Upper lobe of left lung (tissue), 6 donors: ENCODE results near the gene SLC29A1. TPM values are rescaled to one million over a fixed set of nuclear protein-coding genes. Genes with fewer than 3 reads are reported as not detected.

Experiments used
- ATAC-seq, 2 donors: fragments of 200-7000 bp; cut with Tn5 transposase; one replicate each; pipeline ENCODE4 v1.9.1; 2022; ENCODE audit warnings: mild to moderate bottlenecking in 2 of 2, moderate library complexity in 2 of 2; ENCODE audit not compliant: low FRiP score in 2 of 2
- DNase-seq, 2 donors: peaks; one replicate each; pipeline ENCODE4 v3.0.0-alpha.2; 2019 to 2020
- H3K27ac ChIP-seq, 4 donors: fragments of 200-600 bp; sonication (generic); one replicate each; pipeline ENCODE4 v1.5.1; 2016 to 2019
- H3K27me3 ChIP-seq, 4 donors: fragments of 200-600 bp; sonication (generic); one replicate each; pipeline ENCODE4 v1.5.1; 2017 to 2019
- H3K36me3 ChIP-seq, 4 donors: fragments of 200-600 bp; sonication (generic); one replicate each; pipeline ENCODE4 v1.5.1; 2016 to 2019
- H3K4me1 ChIP-seq, 4 donors: fragments of 200-600 bp; sonication (generic); one replicate each; pipeline ENCODE4 v1.5.1; 2018 to 2019
- H3K4me3 ChIP-seq, 4 donors: fragments of 200-600 bp; sonication (generic); one replicate each; pipeline ENCODE4 v1.5.1; 2017 to 2019; ENCODE audit warnings: mild to moderate bottlenecking in 2 of 4, moderate library complexity in 1 of 4
- H3K9me3 ChIP-seq, 4 donors: fragments of 200-600 bp; sonication (generic); one replicate each; pipeline ENCODE4 v1.5.1; 2018 to 2019
- CTCF ChIP-seq, 6 experiments: fragments of 450-650 bp in 4 of 6; fragments of 200-600 bp in 2 of 6; sonication (generic) in 2 of 6; IDR thresholded peaks; one replicate each; pipeline ENCODE4 v1.5.1; 2016 to 2019; ENCODE audit warnings: antibody characterized with exemption in 6 of 6
- EP300 ChIP-seq, 4 donors: sonication (generic); formaldehyde crosslinking; IDR thresholded peaks; one replicate each; pipeline ENCODE4 v1.5.1; 2017; ENCODE audit warnings: antibody characterized with exemption in 4 of 4, control low read depth in 2 of 4
- POLR2A ChIP-seq, 4 donors: fragments of 450-650 bp; IDR thresholded peaks; one replicate each; pipeline ENCODE4 v1.5.1; 2016 to 2017; ENCODE audit warnings: antibody characterized with exemption in 4 of 4, mild to moderate bottlenecking in 2 of 4
- POLR2AphosphoS5 ChIP-seq, 2 donors: sonication (generic); formaldehyde crosslinking; IDR thresholded peaks; one replicate each; pipeline ENCODE4 v1.5.1; 2017; ENCODE audit warnings: antibody characterized with exemption in 2 of 2
- WGBS, 2 donors: methylation state at CpG; one replicate each; pipeline ENCODE4 v1.1.5; 2017 to 2018; 5-methylcytosine and 5-hydroxymethylcytosine counted together
- total RNA-seq, 6 donors: library from RNA; depleted of rRNA in 4 of 6; stranded (reverse); fragments of >200 nt in 4 of 6; gene quantifications; one replicate each; pipeline versions ENCODE4 v1.1.0 to v1.2.1, GENCODE V29; 2016 to 2021
- donor health status: DM: no; HTN: no; CAD: no; lungs with moderate emphysema.
- donor health status: DM: no; HTN: yes; CAD: no; lungs with severe emphysema.

SLC29A1 gene
- total RNA-seq, 6 donors from 2014 or later: 38.3 to 93.2 (median 45.8) TPM

GRCh38 chr6:44258325-44258863, 35.0 kb downstream of the SLC29A1 start:
- ATAC-seq (no peak), DNase-seq (no peak)
- Histone ChIP-seq H3K27me3 (no peaks in the 10 kb centered on the region), H3K27ac (peak overlapping the region in 2 of 4 donors; percentile 85 to 90), H3K4me1 (peaks cover 22 to 37% (median 31%) of the 10 kb centered on the region in 4 donors), H3K9me3 (no peaks in the 10 kb centered on the region), H3K36me3 (peaks cover 11 to 51% (median 34%) of the 10 kb centered on the region in 4 donors), H3K4me3 (no peak overlapping the region)
- 95 to 96% methylated on average over 8 to 9 of the region's 9 CpGs for WGBS, 2 donors
- no peak for TF ChIP-seq CTCF (IDR thresholded peaks at IDR 0.05)

DNA sequence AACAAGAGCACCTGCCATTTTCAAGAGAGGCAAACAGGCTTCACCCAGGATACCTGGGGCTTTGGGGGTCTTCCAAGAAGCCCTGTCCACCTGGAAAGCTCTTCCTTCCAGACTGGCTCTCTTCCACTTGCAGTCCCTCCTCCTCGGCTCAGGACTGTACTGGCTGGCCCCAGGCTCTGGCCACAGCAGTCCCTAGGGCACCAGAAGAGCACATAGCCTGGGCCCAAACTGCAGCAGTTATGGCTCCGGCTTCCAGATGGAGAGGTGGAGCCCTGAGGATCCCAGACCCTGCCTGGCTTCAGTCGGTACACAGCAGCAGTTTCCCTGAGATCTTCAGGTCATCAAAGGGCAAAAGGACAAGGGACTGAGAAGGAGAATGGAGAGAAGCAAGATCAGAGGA, 35.5 kb downstream of the SLC29A1 start:
- Histone ChIP-seq H3K27me3 (no peaks in the 10 kb centered on the region), H3K36me3 (peaks cover 8 to 45% (median 29%) of the 10 kb centered on the region in 4 donors), H3K9me3 (no peaks in the 10 kb centered on the region), H3K27ac (no peak overlapping the region), H3K4me3 (no peak overlapping the region), H3K4me1 (peaks cover 27 to 42% (median 36%) of the 10 kb centered on the region in 4 donors)
- no peak for ATAC-seq
- 94 to 97% methylated on average over 2 to 3 of the region's 3 CpGs for WGBS, 2 donors
- TF ChIP-seq POLR2A (IDR thresholded peaks at IDR 0.05) (no peak), EP300 (IDR thresholded peaks at IDR 0.05) (no peak)
- DNase-seq: no peak

DNA sequence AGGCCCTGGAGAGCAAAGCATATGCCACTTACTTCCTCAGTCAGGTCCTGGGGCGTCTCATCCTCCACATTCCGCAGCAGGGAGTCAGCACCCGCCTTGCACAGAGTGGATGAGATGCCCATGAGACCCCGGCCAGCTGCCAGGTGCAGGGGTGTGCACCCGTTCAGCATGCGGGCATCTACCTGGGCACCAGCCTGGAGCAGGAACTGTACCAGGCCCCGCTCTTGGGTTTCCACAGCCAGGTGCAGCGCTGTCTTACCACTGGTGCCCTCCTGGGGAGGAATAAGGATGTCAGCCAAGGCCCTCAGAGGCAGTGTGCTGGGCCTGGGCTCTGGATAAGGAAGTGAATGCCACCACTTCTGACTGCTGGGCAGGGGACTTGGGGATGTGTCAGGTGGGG, 36.6 kb downstream of the SLC29A1 start:
- Histone ChIP-seq H3K36me3 (peaks cover 0 to 34% (median 18%) of the 10 kb centered on the region in 4 donors), H3K9me3 (no peaks in the 10 kb centered on the region), H3K4me1 (peaks cover 37 to 53% (median 46%) of the 10 kb centered on the region in 4 donors), H3K27ac (no peak overlapping the region), H3K27me3 (no peaks in the 10 kb centered on the region), H3K4me3 (no peak overlapping the region)
- WGBS, 2 donors: 96% methylated on average over 8 of the region's 8 CpGs; no CpG with 5 or more reads in 1 of the 2 donors
- no peak for TF ChIP-seq POLR2A (IDR thresholded peaks at IDR 0.05)
- TF ChIP-seq POLR2AphosphoS5 (IDR thresholded peaks at IDR 0.05): no peak
- no peak for ATAC-seq
- peak in 1 of 2 donors; percentile 53 for DNase-seq

- Histone ChIP-seq H3K9me3 (no peaks in the 10 kb centered on the region), H3K27ac (no peak overlapping the region), H3K4me3 (no peak overlapping the region), H3K27me3 (no peaks in the 10 kb centered on the region), H3K4me1 (peaks cover 37 to 54% (median 46%) of the 10 kb centered on the region in 4 donors), H3K36me3 (peaks cover 0 to 29% (median 14%) of the 10 kb centered on the region in 4 donors)
- DNase-seq (no peak), ATAC-seq (no peak)
- TF ChIP-seq POLR2AphosphoS5 (IDR thresholded peaks at IDR 0.05): no peak
- no peak for TF ChIP-seq POLR2A (IDR thresholded peaks at IDR 0.05)
- no peak for TF ChIP-seq CTCF (IDR thresholded peaks at IDR 0.05)
- TF ChIP-seq EP300 (IDR thresholded peaks at IDR 0.05): no peak
- WGBS, 2 donors: 94 to 95% methylated on average over 5 to 6 of the region's 6 CpGs
Observed at GRCh38 chr6:44260451-44261297, 37.3 kb downstream of the SLC29A1 start.

DNA sequence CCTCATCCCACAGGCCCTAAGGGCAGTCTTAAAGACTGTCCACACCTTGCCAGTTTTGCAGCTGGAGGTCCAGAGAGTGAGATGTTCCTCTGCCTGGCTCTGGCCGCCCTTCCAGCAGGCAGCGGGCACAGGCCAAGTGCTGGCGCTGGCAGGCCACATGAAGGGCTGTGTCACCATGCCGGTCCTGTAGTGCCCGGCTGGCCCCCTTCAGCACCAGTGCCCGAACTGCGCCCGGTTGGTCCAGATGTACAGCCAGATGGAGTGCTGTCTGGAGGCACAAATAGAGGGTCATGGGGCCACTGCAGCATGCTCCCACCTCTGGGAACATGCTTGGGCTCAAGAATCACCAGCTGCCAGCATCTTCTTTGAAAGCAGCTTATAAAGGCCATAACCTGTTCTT, 38.2 kb downstream of the SLC29A1 start:
- no peak overlapping the region for H3K27ac ChIP-seq

More for the DNA sequence above, 38.2 kb downstream of the SLC29A1 start:
- H3K9me3 ChIP-seq: no peaks in the 10 kb centered on the region
- no peak overlapping the region for H3K4me3 ChIP-seq
- peaks cover 31 to 45% (median 39%) of the 10 kb centered on the region in 4 donors for H3K4me1 ChIP-seq
- H3K36me3 ChIP-seq: peaks cover 0 to 29% (median 14%) of the 10 kb centered on the region in 4 donors
- TF ChIP-seq EP300 (IDR thresholded peaks at IDR 0.05) (no peak), POLR2AphosphoS5 (IDR thresholded peaks at IDR 0.05) (no peak), POLR2A (IDR thresholded peaks at IDR 0.05) (no peak), CTCF (IDR thresholded peaks at IDR 0.05) (no peak)
- DNase-seq (peak in 1 of 2 donors; percentile 53), ATAC-seq (no peak)
- 88 to 93% methylated on average over 2 to 8 of the region's 8 CpGs for WGBS, 2 donors
- no peaks in the 10 kb centered on the region for H3K27me3 ChIP-seq
